Mammary epithelial cell (primary cell): ENCODE measurements around the gene DAGLA.

Source experiments
- CTCF ChIP-seq, 2 donors: IDR thresholded peaks in 1 of 2; conservative IDR thresholded peaks in 1 of 2; 2 replicates each; pipeline ENCODE4 v1.5.1; 2011 to 2012; ENCODE audit warnings: inconsistent platforms in 2 of 2, low read length in 2 of 2, mild to moderate bottlenecking in 2 of 2, control low read depth in 1 of 2, low read depth in 1 of 2; ENCODE audit not compliant: insufficient read depth in 1 of 2; ENCODE audit errors: extremely low read depth in 1 of 2
- EZH2 ChIP-seq: IDR thresholded peaks from 2 replicates; pipeline ENCODE4 v1.6.1; 2012; ENCODE audit warnings: low read length, inconsistent platforms, borderline replicate concordance

GRCh38 chr11:61784506-61784805 is 104.3 kb downstream of the DAGLA start:
- TF ChIP-seq CTCF (conservative IDR thresholded peaks at IDR 0.05 in 1 of 2, IDR thresholded peaks at IDR 0.05 in 1 of 2; ENCODE audit: extremely low read depth in 1 of 2, insufficient read depth in 1 of 2, low read depth in 1 of 2, low read length in 2 of 2), result no peak
- TF ChIP-seq EZH2, result no peak
